Activated CD4-positive, alpha-beta T cell treated with anti-CD3 and anti-CD28 coated beads for 36 hours (primary cell): Measurements from ENCODE around the gene CCDC175. TPM values are rescaled to one million over a fixed set of nuclear protein-coding genes. Genes with fewer than 3 reads are reported as not detected.
A peak's percentile ranks its signal among the peaks of the same experiment; 100 is the strongest.

Experiments
- ATAC-seq: fragments of 200-7000 bp; cut with Tn5 transposase; one replicate; pipeline ENCODE4 v1.10.0; 2021; ENCODE audit warnings: mild to moderate bottlenecking, moderate library complexity
- CTCF ChIA-PET: fragments of 350-600 bp; sonication (Branson Sonifier 250); formaldehyde crosslinking; loops from one replicate; lab custom pipeline; 2021; ENCODE audit warnings: antibody characterized with exemption; lab: Charles Lee
- POLR2A ChIA-PET: fragments of 350-600 bp; sonication (Branson Sonifier 250); formaldehyde crosslinking; loops from one replicate; lab custom pipeline; 2021; ENCODE audit warnings: antibody characterized with exemption, inconsistent platforms; lab: Charles Lee
- DNase-seq: peaks from one replicate; pipeline ENCODE4 v3.0.0-alpha.2; 2020
- H3K27ac Mint-ChIP-seq: one replicate; pipeline ENCODE4 v1.8.0; 2021; ENCODE audit warnings: mixed read lengths
- H3K27me3 Mint-ChIP-seq: one replicate; pipeline ENCODE4 v1.8.0; 2021; ENCODE audit warnings: mixed read lengths
- H3K36me3 Mint-ChIP-seq: one replicate; pipeline ENCODE4 v1.8.0; 2021; ENCODE audit warnings: low read depth, mixed read lengths
- H3K4me1 Mint-ChIP-seq: one replicate; pipeline ENCODE4 v1.8.0; 2021; ENCODE audit warnings: mixed read lengths
- H3K4me3 Mint-ChIP-seq: one replicate; pipeline ENCODE4 v1.8.0; 2021; ENCODE audit warnings: mild to moderate bottlenecking, moderate library complexity, mixed read lengths
- H3K9me3 Mint-ChIP-seq: one replicate; pipeline ENCODE4 v1.8.0; 2021; ENCODE audit warnings: low read depth, mixed read lengths
- intact Hi-C, 2 experiments: fragments of 100-400 bp; cut with DNase I in 1 of 2; cut with micrococcal nuclease in 1 of 2; formaldehyde crosslinking; loops; one replicate each; pipeline versions ENCODE4 v1.14.2 to v1.15.1; 2022 to 2024; cut with DNase I, micrococcal nuclease
- total RNA-seq, 2 experiments: library from RNA; stranded (reverse); gene quantifications; one replicate each; pipeline ENCODE4 v1.2.3, GENCODE V29; 2021

Gene CCDC175
- total RNA-seq, 2 experiments from 2014 or later, result not detected

GRCh38 chr14:59582845-59583509 is 6.4 kb upstream of the CCDC175 start:
- intact Hi-C loops, result no loop called here
- no peak overlapping the region for H3K4me3 Mint-ChIP-seq
- POLR2A ChIA-PET, result no interaction called here
- peak; percentile 17 for DNase-seq
- CTCF ChIA-PET, result interaction anchor here (0.7 kb wide), 1 partner anchor 387 kb away, joined by 3 read pairs; no protein-coding TSS in a partner anchor
- no peak overlapping the region for H3K27ac Mint-ChIP-seq
- no peak for ATAC-seq
- no peaks in the 10 kb centered on the region for H3K36me3 Mint-ChIP-seq
- H3K4me1 Mint-ChIP-seq, result peaks cover 5% of the 10 kb centered on the region
- no peaks in the 10 kb centered on the region for H3K9me3 Mint-ChIP-seq
- peaks cover 4% of the 10 kb centered on the region for H3K27me3 Mint-ChIP-seq

GRCh38 chr14:59582161-59582560 is 5.5 kb upstream of the CCDC175 start:
- no peaks in the 10 kb centered on the region for H3K36me3 Mint-ChIP-seq
- intact Hi-C loops, result no loop called here
- peaks cover 5% of the 10 kb centered on the region for H3K4me1 Mint-ChIP-seq
- H3K4me3 Mint-ChIP-seq, result no peak overlapping the region
- POLR2A ChIA-PET, result no interaction called here
- no peak overlapping the region for H3K27ac Mint-ChIP-seq
- DNase-seq (no peak), ATAC-seq (no peak)
- CTCF ChIA-PET, result interaction anchor here (1.6 kb wide), 1 partner anchor 18 kb away, joined by 3 read pairs; no protein-coding TSS in a partner anchor
- no peaks in the 10 kb centered on the region for H3K9me3 Mint-ChIP-seq
- H3K27me3 Mint-ChIP-seq, result peaks cover 6% of the 10 kb centered on the region

GRCh38 chr14:59580911-59581310 is 4.3 kb upstream of the CCDC175 start:
- intact Hi-C loops, result no loop called here
- ChIA-PET CTCF (interaction anchor here (0.7 to 1.6 kb wide), 3 partner anchors 10 to 209 kb away, joined by 3 read pairs; no protein-coding TSS in a partner anchor), POLR2A (no interaction called here)
- H3K36me3 Mint-ChIP-seq, result no peaks in the 10 kb centered on the region
- no peaks in the 10 kb centered on the region for H3K9me3 Mint-ChIP-seq
- H3K27me3 Mint-ChIP-seq, result peaks cover 8% of the 10 kb centered on the region
- no peak overlapping the region for H3K4me3 Mint-ChIP-seq
- peaks cover 8% of the 10 kb centered on the region for H3K4me1 Mint-ChIP-seq
- no peak overlapping the region for H3K27ac Mint-ChIP-seq
- ATAC-seq, result no peak
- DNase-seq, result no peak

DNA sequence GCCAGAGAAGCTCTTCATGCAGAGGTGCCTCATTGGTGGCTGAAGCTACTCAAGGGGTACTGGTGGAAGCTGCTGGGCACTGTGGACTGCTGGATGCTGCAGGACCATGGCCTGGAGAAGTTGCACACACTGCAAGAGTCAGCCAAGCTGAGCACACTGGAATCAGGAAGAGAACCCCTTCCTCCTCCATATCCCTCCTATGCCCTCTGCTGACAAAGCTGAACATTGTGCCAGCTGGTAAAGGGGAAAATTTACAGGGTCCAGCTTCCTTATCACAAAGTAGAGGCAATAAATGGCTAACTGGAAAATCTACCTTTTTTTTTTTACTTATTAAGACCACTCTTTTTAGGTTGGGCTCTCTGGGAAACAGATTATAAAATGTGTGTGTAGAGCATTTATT is 6.5 kb downstream of the CCDC175 start:
- Mint-ChIP-seq H3K4me1 (no peaks in the 10 kb centered on the region), H3K9me3 (no peaks in the 10 kb centered on the region), H3K27ac (no peak overlapping the region), H3K27me3 (peaks cover 17% of the 10 kb centered on the region), H3K4me3 (no peak overlapping the region), H3K36me3 (no peaks in the 10 kb centered on the region)
- ATAC-seq (no peak), DNase-seq (no peak)
- CTCF ChIA-PET, result interaction anchor here (0.6 to 1.1 kb wide), 4 partner anchors 25 to 577 kb away, joined by 3 to 6 read pairs (median 4); no protein-coding TSS in a partner anchor
- POLR2A ChIA-PET, result no interaction called here
- intact Hi-C loops, result no loop called here

DNA sequence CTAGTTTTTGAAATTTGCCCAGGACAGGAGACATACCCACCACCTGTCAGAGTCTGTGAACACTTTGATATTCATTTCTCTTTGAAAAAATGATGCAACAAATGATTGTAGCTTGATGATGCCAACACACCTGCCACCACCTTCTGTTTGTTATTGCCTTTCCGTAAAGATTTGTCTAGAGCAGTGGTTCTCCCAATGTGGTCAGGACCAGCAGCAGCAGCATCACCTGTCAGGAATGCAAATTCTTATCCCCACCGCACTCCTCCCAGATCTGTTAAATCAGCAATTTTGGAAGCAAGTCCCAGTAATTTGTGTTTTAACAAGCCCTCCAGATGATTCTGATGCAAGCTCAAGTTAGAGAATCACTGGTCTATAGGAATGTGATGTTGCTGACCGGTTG is 9.9 kb downstream of the CCDC175 start:
- ChIA-PET POLR2A (no interaction called here), CTCF (interaction anchor here (1.6 to 2.4 kb wide), 2 partner anchors 10 kb away, joined by 6 to 10 read pairs; partner anchors contain the start of gene CCDC175)
- Mint-ChIP-seq H3K27ac (no peak overlapping the region), H3K4me3 (no peak overlapping the region), H3K9me3 (no peaks in the 10 kb centered on the region), H3K4me1 (no peaks in the 10 kb centered on the region), H3K36me3 (no peaks in the 10 kb centered on the region), H3K27me3 (peaks cover 14% of the 10 kb centered on the region)
- no peak for ATAC-seq
- intact Hi-C loops, result no loop called here
- no peak for DNase-seq

DNA sequence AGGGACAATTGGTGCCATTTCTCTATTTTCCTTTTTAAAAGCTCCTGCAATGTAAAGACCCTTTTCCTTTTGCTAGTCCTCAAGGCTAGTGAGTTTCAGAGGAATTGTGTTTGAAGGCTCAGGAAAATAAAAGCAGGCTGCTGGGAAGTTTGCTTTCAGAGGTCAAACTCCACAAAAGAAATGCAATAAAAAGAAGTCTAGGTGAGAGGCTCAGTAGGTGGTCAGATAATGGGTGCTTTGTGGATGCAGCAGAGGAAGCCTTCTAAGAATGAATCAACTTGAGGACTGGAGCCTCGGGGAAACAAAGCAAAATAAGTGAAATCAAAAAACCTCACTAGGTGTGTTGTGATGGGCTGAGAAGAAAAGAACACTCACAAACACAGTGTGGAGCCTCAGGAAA is 10.3 kb downstream of the CCDC175 start:
- ATAC-seq (no peak), DNase-seq (no peak)
- Mint-ChIP-seq H3K27me3 (peaks cover 14% of the 10 kb centered on the region), H3K4me1 (no peaks in the 10 kb centered on the region), H3K36me3 (no peaks in the 10 kb centered on the region), H3K4me3 (no peak overlapping the region), H3K9me3 (no peaks in the 10 kb centered on the region), H3K27ac (no peak overlapping the region)
- ChIA-PET CTCF (interaction anchor here (1.6 kb wide), 1 partner anchor 10 kb away, joined by 6 read pairs; the partner anchor contains the start of gene CCDC175), POLR2A (no interaction called here)
- intact Hi-C loops, result no loop called here

DNA sequence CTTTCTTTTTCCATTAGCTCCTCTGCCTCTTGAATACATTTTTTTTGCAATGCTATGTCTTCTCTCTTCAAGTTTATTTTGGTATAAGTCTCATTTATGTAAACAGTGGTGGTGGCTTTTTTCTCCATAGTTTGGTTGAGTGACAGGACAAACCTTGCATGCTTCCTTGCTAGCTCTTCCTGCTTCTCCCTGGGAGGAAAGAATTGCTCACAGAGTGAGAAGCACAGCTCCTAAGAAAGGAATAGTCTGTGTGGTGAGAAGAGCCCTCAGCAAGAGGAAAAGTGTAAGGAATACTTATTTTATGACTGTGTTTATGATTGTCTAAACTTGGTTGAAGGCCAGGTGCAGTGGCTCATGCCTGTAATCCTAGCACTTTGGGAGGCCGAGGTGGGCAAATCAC is 11.5 kb downstream of the CCDC175 start:
- intact Hi-C loops, result no loop called here
- H3K9me3 Mint-ChIP-seq, result no peaks in the 10 kb centered on the region
- H3K27ac Mint-ChIP-seq, result no peak overlapping the region

GRCh38 chr14:59564366-59564765 is 12.2 kb downstream of the CCDC175 start:
- intact Hi-C loops, result no loop called here
- no peak overlapping the region for H3K4me3 Mint-ChIP-seq
- POLR2A ChIA-PET, result no interaction called here
- ATAC-seq, result no peak
- CTCF ChIA-PET, result no interaction called here
- no peaks in the 10 kb centered on the region for H3K9me3 Mint-ChIP-seq
- H3K36me3 Mint-ChIP-seq, result no peaks in the 10 kb centered on the region
- no peaks in the 10 kb centered on the region for H3K4me1 Mint-ChIP-seq
- H3K27ac Mint-ChIP-seq, result no peak overlapping the region
- no peak for DNase-seq
- peaks cover 12% of the 10 kb centered on the region for H3K27me3 Mint-ChIP-seq

More for the DNA sequence above, 11.5 kb downstream of the CCDC175 start:
- Mint-ChIP-seq H3K4me3 (no peak overlapping the region), H3K27me3 (peaks cover 12% of the 10 kb centered on the region), H3K36me3 (no peaks in the 10 kb centered on the region), H3K4me1 (no peaks in the 10 kb centered on the region)
- DNase-seq, result no peak
- CTCF ChIA-PET, result interaction anchor here (1.6 kb wide), 1 partner anchor 12 kb away, joined by 6 read pairs; the partner anchor contains the start of gene CCDC175
- POLR2A ChIA-PET, result no interaction called here
- ATAC-seq, result no peak

GRCh38 chr14:59547310-59547709 is 29.3 kb downstream of the CCDC175 start:
- H3K4me1 Mint-ChIP-seq, result no peaks in the 10 kb centered on the region
- no peaks in the 10 kb centered on the region for H3K9me3 Mint-ChIP-seq
- ChIA-PET CTCF (no interaction called here), POLR2A (no interaction called here)
- H3K36me3 Mint-ChIP-seq, result no peaks in the 10 kb centered on the region
- H3K4me3 Mint-ChIP-seq, result no peak overlapping the region
- H3K27ac Mint-ChIP-seq, result no peak overlapping the region
- intact Hi-C loops, result no loop called here
- DNase-seq (no peak), ATAC-seq (no peak)
- peaks cover 18% of the 10 kb centered on the region for H3K27me3 Mint-ChIP-seq

DNA sequence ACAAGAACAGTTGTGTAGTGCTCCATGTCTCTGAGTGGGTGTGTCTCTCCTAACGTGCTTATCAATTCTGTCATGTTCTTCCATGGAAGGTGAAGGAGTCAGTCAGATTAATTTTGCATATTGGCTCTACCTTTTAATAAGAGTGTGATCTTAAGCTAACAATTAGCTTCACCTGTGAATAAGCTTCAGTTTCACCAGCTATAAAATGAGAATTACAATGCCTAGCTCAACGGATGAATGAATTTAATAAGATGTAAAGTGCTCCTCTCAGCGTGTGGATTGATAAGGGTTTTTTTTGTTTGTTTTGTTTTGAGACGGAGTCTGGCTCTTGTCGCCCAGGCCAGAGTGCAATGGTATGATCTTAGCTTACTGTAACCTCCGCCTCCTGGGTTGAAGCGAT is 32.7 kb downstream of the CCDC175 start:
- ChIA-PET CTCF (no interaction called here), POLR2A (interaction anchor here (0.6 kb wide), 1 partner anchor 455 kb away, joined by 3 read pairs; no protein-coding TSS in a partner anchor)
- H3K27ac Mint-ChIP-seq, result no peak overlapping the region
- no peaks in the 10 kb centered on the region for H3K9me3 Mint-ChIP-seq
- H3K27me3 Mint-ChIP-seq, result peaks cover 14% of the 10 kb centered on the region
- H3K4me1 Mint-ChIP-seq, result no peaks in the 10 kb centered on the region
- DNase-seq, result no peak
- no peak for ATAC-seq
- H3K4me3 Mint-ChIP-seq, result no peak overlapping the region
- H3K36me3 Mint-ChIP-seq, result no peaks in the 10 kb centered on the region
- intact Hi-C loops, result no loop called here

DNA sequence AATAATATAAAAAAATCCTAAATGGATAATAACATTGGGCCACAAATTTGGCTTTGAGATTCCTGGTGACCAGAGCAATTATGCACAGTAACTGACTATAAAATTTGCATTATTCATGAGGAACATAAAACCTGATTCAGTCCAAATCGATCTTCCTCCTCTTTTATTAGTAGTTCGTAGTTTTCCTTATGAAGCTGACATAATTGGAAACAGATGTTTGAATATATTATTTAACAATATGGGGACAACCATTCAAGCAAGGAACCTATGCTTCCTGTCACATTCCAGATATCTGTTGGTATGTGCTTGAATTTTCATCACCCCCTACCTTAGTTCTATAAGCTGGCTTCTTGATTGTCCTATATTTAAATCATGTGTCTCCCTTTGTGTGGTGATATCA is 34.9 kb downstream of the CCDC175 start:
- no peak overlapping the region for H3K27ac Mint-ChIP-seq
- no peak overlapping the region for H3K4me3 Mint-ChIP-seq
- DNase-seq (no peak), ATAC-seq (no peak)
- POLR2A ChIA-PET, result no interaction called here
- CTCF ChIA-PET, result interaction anchor here (1.0 kb wide), 1 partner anchor 34 kb away, joined by 3 read pairs; no protein-coding TSS in a partner anchor
- intact Hi-C loops, result no loop called here
- peaks cover 6% of the 10 kb centered on the region for H3K27me3 Mint-ChIP-seq
- H3K4me1 Mint-ChIP-seq, result no peaks in the 10 kb centered on the region
- no peaks in the 10 kb centered on the region for H3K9me3 Mint-ChIP-seq
- no peaks in the 10 kb centered on the region for H3K36me3 Mint-ChIP-seq

- ATAC-seq (no peak), DNase-seq (no peak)
- CTCF ChIA-PET, result interaction anchor here (1.0 kb wide), 1 partner anchor 34 kb away, joined by 3 read pairs; no protein-coding TSS in a partner anchor
- H3K27ac Mint-ChIP-seq, result no peak overlapping the region
- H3K36me3 Mint-ChIP-seq, result no peaks in the 10 kb centered on the region
- no peaks in the 10 kb centered on the region for H3K4me1 Mint-ChIP-seq
- no peak overlapping the region for H3K4me3 Mint-ChIP-seq
- H3K9me3 Mint-ChIP-seq, result no peaks in the 10 kb centered on the region
- H3K27me3 Mint-ChIP-seq, result peaks cover 6% of the 10 kb centered on the region
- POLR2A ChIA-PET, result no interaction called here
- intact Hi-C loops, result no loop called here
Observed at GRCh38 chr14:59540852-59541251, 35.8 kb downstream of the CCDC175 start.
